ENCODE results near the gene CSRP1.
"Not testable (repeated sequence)": the region's sequence is repeated elsewhere in the genome, so short reads cannot be mapped to it uniquely, and the experiment has no call there.

CSRP1 gene

DNA sequence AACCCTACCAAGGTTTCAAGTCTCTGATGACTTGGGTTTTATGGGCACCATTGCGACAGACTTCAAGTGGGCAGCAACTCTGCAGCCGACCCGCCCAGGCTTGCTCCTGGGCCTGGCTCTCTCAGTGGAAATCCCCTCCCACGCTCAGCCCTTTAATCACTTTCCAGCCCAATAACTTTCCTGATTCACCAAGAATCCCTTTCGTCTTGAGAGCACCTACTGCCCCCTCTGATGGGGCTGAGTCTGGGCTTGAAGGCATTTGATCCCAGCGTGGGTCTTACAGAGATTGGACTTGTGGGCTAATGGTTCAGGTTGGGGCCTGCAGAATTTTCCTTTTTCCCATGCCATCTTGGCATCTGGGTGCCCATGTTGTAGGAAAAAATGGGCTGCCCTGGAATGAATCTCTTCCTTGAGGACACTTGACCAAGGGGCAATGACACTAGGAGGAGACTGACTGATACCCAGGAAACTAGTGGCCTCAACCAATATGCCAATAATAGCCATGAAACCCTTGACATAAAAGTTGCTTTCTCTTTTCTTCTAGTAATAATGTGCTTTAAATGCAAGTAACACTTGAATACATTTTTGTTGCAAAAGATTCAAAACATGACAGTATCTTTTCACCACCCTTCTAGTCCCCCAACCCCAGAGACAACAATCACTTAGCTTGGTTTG lies 30.1 kb downstream of the CSRP1 start:
- no peak for DNase-seq (ENCODE audit: low spot score)

GRCh38 chr1:201475915-201476669 lies 30.8 kb downstream of the CSRP1 start:
- no peak for DNase-seq (ENCODE audit: low spot score)

GRCh38 chr1:201475130-201475529 lies 31.8 kb downstream of the CSRP1 start:
- no peak for DNase-seq (ENCODE audit: low spot score)

DNA sequence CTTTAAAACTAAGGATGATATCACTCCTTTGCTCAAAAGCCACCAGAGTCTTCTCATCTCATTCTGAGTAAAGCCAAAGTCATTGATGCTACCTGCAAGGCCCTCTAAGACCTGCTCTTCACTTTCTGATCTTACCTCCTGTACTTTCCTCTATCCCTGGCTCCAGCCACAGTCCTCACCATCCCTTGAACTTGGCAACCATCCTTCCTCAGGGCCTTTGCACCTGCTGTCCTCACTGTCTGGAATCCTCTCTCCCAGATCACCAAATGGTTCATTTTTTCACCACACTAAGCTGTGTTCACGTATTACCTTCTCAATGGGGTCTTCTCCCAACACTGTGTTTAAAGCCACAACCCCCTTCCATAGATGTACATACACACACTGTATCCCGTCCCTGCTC lies 33.6 kb downstream of the CSRP1 start:
- DNase-seq (ENCODE audit: low spot score) = no peak

GRCh38 chr1:201472321-201472720 lies 34.6 kb downstream of the CSRP1 start:
- not testable (repeated sequence) for DNase-seq (ENCODE audit: low spot score)

GRCh38 chr1:201471772-201472171 lies 35.2 kb downstream of the CSRP1 start:
- DNase-seq (ENCODE audit: low spot score) = no peak

DNA sequence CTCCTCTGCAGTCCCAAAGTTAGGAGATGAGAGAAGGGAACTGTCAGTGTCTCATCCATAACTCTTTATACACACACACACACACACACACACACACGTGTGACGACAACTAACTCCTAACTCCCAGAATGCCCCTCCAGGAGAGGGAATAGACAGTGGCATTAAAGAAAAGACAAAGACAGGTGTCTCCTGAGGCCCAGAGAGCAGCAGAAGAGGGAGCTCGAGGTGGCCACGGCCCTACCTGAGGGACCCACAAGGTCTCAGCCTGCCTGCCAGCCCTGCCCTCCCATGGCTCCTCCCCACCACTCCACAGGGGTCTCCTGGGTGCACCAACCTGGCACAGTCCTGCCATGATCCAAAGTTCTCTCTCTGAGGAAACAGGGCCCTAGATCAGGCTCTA lies 36.3 kb downstream of the CSRP1 start:
- no peak for DNase-seq (ENCODE audit: low spot score)

DNA sequence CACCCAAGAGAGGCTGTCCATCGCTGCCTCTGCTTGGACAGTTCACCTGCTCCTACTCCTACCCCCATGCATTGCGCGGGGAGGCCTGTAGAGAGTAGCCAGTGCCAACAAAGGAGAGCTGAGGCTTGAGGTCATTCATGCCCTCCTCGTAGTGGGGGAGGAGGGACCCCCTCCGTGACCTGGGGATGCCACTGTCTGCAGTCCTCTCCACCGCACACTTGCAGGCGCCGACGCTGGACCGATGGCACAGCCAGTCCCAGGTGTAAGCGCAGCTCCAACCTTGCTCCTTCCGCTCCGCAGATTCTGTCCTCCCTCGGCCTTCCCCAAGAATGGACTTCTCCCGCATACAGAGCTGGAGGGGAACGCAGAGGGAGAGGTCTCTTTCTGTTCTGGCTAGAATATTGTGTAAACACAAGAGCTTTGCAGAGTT lies 37.3 kb downstream of the CSRP1 start:
- DNase-seq (ENCODE audit: low spot score) = no peak

GRCh38 chr1:201468844-201469644 lies 37.9 kb downstream of the CSRP1 start, which contains the start of gene PHLDA3:
PHLDA3 (minus strand) TSS chr1:201469188; CDS start chr1:201468786, 402 bp downstream.
- DNase-seq (ENCODE audit: low spot score) = peak; percentile 91

- peak; percentile 47 for DNase-seq (ENCODE audit: low spot score)
Observed at GRCh38 chr1:201468501-201468843, 38.5 kb downstream of the CSRP1 start.

DNA sequence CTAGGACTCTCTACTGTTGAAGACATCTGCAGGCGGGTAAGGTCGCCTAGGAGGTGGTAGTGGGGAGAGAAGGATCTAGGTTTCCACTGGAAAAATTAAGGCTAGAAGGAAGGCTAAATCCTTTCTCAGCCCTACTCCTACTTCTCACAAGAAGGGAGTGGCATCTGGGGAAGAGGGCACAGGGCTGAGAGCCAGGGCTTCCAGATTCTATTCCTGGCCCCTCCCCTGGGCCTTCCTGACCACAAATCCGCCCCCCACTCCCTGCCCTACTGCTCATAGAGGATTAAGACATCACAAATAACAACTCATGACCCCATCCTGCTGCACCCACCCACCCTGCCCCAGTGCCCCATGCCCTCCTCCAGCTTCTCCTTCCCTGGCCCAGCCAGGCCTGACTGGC lies 40.4 kb downstream of the CSRP1 start:
- no peak for DNase-seq (ENCODE audit: low spot score)

DNA sequence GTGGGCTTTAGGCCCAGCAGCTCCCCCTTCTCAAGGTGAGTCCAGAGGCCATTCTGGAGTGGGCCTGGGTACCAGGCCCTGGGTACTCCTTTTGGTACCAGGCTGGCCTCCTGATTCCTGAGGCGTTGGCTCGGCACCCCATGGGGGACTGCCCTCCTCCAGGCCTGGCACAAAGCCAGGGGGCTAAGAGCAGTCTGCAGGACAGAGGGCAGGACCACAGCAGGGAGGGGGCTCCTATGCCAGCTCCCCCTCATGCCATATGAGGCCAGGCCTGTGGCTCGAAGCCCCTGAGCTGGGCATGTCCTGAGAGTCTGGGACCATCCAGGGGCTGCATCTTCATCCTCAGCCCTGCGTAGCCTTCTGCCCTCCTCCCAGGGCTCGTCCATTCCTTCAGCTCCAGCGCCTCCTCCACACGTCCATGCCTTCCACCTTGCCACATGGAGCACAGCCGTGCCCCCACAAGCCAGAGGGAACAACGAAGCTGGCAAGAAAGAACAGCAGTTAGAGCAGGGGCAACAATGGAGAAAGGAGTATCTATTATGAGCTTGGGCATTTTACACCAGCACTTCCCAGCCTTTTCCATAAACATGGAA lies 41.1 kb downstream of the CSRP1 start:
- no peak for DNase-seq (ENCODE audit: low spot score)

DNA sequence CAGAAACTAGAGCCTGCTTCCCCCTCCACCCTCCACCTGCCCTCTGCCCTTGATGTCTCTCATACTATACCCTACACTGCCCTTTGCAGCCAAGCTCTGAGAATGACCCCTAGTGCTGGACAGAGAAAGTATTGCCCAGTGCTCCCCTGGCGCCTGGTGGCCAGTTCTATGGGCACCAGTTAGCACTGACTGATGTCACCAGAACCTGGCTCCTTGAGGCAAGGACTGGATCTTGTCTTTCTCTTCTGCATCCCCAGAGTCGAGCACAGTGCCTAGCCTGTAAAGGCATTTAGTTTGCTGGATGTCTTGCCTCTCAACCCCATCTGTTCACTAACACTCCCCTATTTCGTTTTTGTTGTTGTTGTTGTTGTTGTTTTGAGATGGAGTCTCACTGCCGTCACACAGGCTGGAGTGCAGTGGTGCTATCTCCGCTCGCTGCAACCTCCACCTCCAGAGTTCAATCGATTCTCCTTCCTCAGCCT lies 43.8 kb downstream of the CSRP1 start:
- DNase-seq (ENCODE audit: low spot score) = peak; percentile 80

GRCh38 chr1:201461645-201462441 lies 45.1 kb downstream of the CSRP1 start:
- DNase-seq (ENCODE audit: low spot score) = peak; percentile 81

GRCh38 chr1:201460814-201461644 lies 45.9 kb downstream of the CSRP1 start:
- no peak for DNase-seq (ENCODE audit: low spot score)

- DNase-seq (ENCODE audit: low spot score) = no peak
Observed at GRCh38 chr1:201459775-201460174, 47.1 kb downstream of the CSRP1 start.

- DNase-seq (ENCODE audit: low spot score) = no peak
Observed at GRCh38 chr1:201459052-201459451, 47.9 kb downstream of the CSRP1 start.

GRCh38 chr1:201457508-201457960 lies 49.4 kb downstream of the CSRP1 start:
- no peak for DNase-seq (ENCODE audit: low spot score)

- DNase-seq (ENCODE audit: low spot score) = peak; percentile 49
Observed at GRCh38 chr1:201456499-201457309, 50.2 kb downstream of the CSRP1 start.
